Measurements from ENCODE around the gene TOX2.

TOX2 gene

GRCh38 chr20:43987531-43987930 is 72.9 kb downstream of the TOX2 start:
- no peak overlapping the region for H3K4me3 ChIP-seq (ENCODE audit: low read depth, low read length)
- no peak for TF ChIP-seq CTCF (IDR thresholded peaks at IDR 0.05; ENCODE audit: borderline replicate concordance, insufficient read depth, low read depth, low read length)

- TF ChIP-seq CTCF (IDR thresholded peaks at IDR 0.05; ENCODE audit: borderline replicate concordance, insufficient read depth, low read depth, low read length): no peak
- no peak overlapping the region for H3K4me3 ChIP-seq (ENCODE audit: low read depth, low read length)
Measured at GRCh38 chr20:43988451-43988850, 73.8 kb downstream of the TOX2 start.

- no peak overlapping the region for H3K4me3 ChIP-seq (ENCODE audit: low read depth, low read length)
- no peak for TF ChIP-seq CTCF (IDR thresholded peaks at IDR 0.05; ENCODE audit: borderline replicate concordance, insufficient read depth, low read depth, low read length)
Measured at GRCh38 chr20:43988867-43989266, 74.2 kb downstream of the TOX2 start.

- no peak for TF ChIP-seq CTCF (IDR thresholded peaks at IDR 0.05; ENCODE audit: borderline replicate concordance, insufficient read depth, low read depth, low read length)
- no peak overlapping the region for H3K4me3 ChIP-seq (ENCODE audit: low read depth, low read length)
Measured at GRCh38 chr20:43991261-43991660, 76.6 kb downstream of the TOX2 start.

GRCh38 chr20:43991982-43992381 is 77.3 kb downstream of the TOX2 start:
- TF ChIP-seq CTCF (IDR thresholded peaks at IDR 0.05; ENCODE audit: borderline replicate concordance, insufficient read depth, low read depth, low read length): no peak
- no peak overlapping the region for H3K4me3 ChIP-seq (ENCODE audit: low read depth, low read length)

- no peak overlapping the region for H3K4me3 ChIP-seq (ENCODE audit: low read depth, low read length)
- TF ChIP-seq CTCF (IDR thresholded peaks at IDR 0.05; ENCODE audit: borderline replicate concordance, insufficient read depth, low read depth, low read length): no peak
Measured at GRCh38 chr20:43992885-43993284, 78.2 kb downstream of the TOX2 start.

GRCh38 chr20:43993560-43993959 is 78.9 kb downstream of the TOX2 start:
- no peak for TF ChIP-seq CTCF (IDR thresholded peaks at IDR 0.05; ENCODE audit: borderline replicate concordance, insufficient read depth, low read depth, low read length)

More at GRCh38 chr20:43993560-43993959, 78.9 kb downstream of the TOX2 start:
- H3K4me3 ChIP-seq (ENCODE audit: low read depth, low read length): no peak overlapping the region

Data from GM12875 (cell line).